HEK293T (cell line): ENCODE measurements around the gene CR1L.

Experiments
- BHLHE40 ChIP-seq: fragments of 450-650 bp; IDR thresholded peaks from 2 replicates; pipeline ENCODE4 v1.6.1; 2016; ENCODE audit warnings: mild to moderate bottlenecking, moderate library complexity, borderline replicate concordance
- CTBP1 ChIP-seq: fragments of 450-650 bp; IDR thresholded peaks from 2 replicates; pipeline ENCODE4 v1.6.1; 2016; ENCODE audit warnings: borderline replicate concordance
- ELF4 ChIP-seq: fragments of 450-650 bp; IDR thresholded peaks from 2 replicates; pipeline ENCODE4 v1.6.1; 2017; ENCODE audit warnings: antibody characterized with exemption
- FOXA1 ChIP-seq: fragments of 450-650 bp; IDR thresholded peaks from 2 replicates; pipeline ENCODE4 v1.6.1; 2016; ENCODE audit warnings: mild to moderate bottlenecking
- FOXK2 ChIP-seq: fragments of 450-650 bp; IDR thresholded peaks from 2 replicates; pipeline ENCODE4 v1.6.1; 2016; ENCODE audit warnings: mild to moderate bottlenecking
- FOXM1 ChIP-seq: fragments of 450-650 bp; IDR thresholded peaks from 2 replicates; pipeline ENCODE4 v1.6.1; 2017; ENCODE audit warnings: mild to moderate bottlenecking, borderline replicate concordance
- NFRKB ChIP-seq: fragments of 450-650 bp; IDR thresholded peaks from 2 replicates; pipeline ENCODE4 v1.6.1; 2016; ENCODE audit warnings: mild to moderate bottlenecking, moderate library complexity
- PKNOX1 ChIP-seq: fragments of 450-650 bp; IDR thresholded peaks from 2 replicates; pipeline ENCODE4 v1.6.1; 2016
- SP1 ChIP-seq: fragments of 450-650 bp; IDR thresholded peaks from 2 replicates; pipeline ENCODE4 v1.6.1; 2017
- SUZ12 ChIP-seq: fragments of 450-650 bp; IDR thresholded peaks from 2 replicates; pipeline ENCODE4 v1.6.1; 2016; ENCODE audit warnings: mild to moderate bottlenecking
- TARDBP ChIP-seq: fragments of 450-650 bp; IDR thresholded peaks from 2 replicates; pipeline ENCODE4 v1.6.1; 2016
- ZNF384 ChIP-seq: fragments of 450-650 bp; IDR thresholded peaks from 2 replicates; pipeline ENCODE4 v1.6.1; 2016

GRCh38 chr1:207603777-207604176 lies 41.2 kb upstream of the CR1L start:
- TF ChIP-seq TARDBP (no peak), ZNF384 (no peak), CTBP1 (no peak), FOXK2 (no peak), SUZ12 (no peak), ELF4 (no peak), NFRKB (no peak), PKNOX1 (no peak), FOXA1 (no peak), SP1 (no peak), BHLHE40 (no peak), FOXM1 (no peak)
